ENCODE data around the gene RAB1B. TPM values are rescaled to one million over a fixed set of nuclear protein-coding genes. Genes with fewer than 3 reads are reported as not detected.
A peak's percentile ranks its signal among the peaks of the same experiment; 100 is the strongest.

RAB1B gene
- total RNA-seq, 1 experiment from 2014 or later, result 380 TPM

DNA sequence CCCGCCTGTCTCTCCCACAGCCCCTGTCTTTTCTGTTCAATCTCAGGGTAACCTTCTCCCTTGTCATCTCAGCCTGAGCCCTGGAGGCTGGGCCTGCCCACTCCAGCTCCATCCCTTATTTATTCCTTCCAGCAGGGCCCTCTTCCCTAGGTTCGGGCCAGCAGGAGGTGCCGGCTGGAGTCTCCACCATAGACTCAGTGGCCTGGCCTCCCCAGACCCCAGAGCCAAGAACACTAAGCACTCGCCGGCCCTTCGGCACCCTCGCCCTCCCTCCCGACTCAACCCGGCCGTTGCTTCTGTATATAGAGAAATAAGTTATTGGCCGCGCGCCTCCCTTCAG lies 1.4 kb upstream of the RAB1B start:
- H3K9ac ChIP-seq (ENCODE audit: low read length), result no peak overlapping the region
- peak overlapping the region; percentile 87 for H3K4me2 ChIP-seq (ENCODE audit: low read length)
- H3K4me3 ChIP-seq (ENCODE audit: low read length), result peak overlapping the region; percentile 90; the same call in 1 of the 2 replicates
- peaks cover 24% of the 10 kb centered on the region for H3K79me2 ChIP-seq (ENCODE audit: low read length)
- POLR2A ChIA-PET (ENCODE audit: unreplicated experiment), result no interaction called here
- H4K20me1 ChIP-seq (ENCODE audit: low read length), result 0 out of 2 replicates have a peak, but pooled peaks cover 9% of the 10 kb centered on the region
- H3K36me3 ChIP-seq (ENCODE audit: low read depth, low read length), result peaks cover 20% of the 10 kb centered on the region
- ATAC-seq, result peak; percentile 9
- no peaks in the 10 kb centered on the region for H3F3A ChIP-seq (ENCODE audit: low read length, unreplicated experiment)
- intact Hi-C loops (cut with micrococcal nuclease), result no loop called here
- H3K27ac ChIP-seq (ENCODE audit: low read length), result no peak overlapping the region
- no peak for DNase-seq
- CTCF ChIA-PET, result interaction anchor here (0.7 kb wide), 1 partner anchor 222 kb away, joined by 7 read pairs; no protein-coding TSS in a partner anchor
- H2AFZ ChIP-seq (ENCODE audit: low read length), result peak overlapping the region; percentile 57
- H3K27me3 ChIP-seq (ENCODE audit: low read length), result no peaks in the 10 kb centered on the region
- peaks cover 10% of the 10 kb centered on the region for H3K4me1 ChIP-seq (ENCODE audit: insufficient read depth, low read length)
- H3K9me3 ChIP-seq (ENCODE audit: low read length), result no peaks in the 10 kb centered on the region
- BruUV-seq (replicated peaks), result no TSS peak
- no peaks in the 10 kb centered on the region for H3K9me2 ChIP-seq (replicated peaks; ENCODE audit: low read length)
- TF ChIP-seq, protein P1, sequence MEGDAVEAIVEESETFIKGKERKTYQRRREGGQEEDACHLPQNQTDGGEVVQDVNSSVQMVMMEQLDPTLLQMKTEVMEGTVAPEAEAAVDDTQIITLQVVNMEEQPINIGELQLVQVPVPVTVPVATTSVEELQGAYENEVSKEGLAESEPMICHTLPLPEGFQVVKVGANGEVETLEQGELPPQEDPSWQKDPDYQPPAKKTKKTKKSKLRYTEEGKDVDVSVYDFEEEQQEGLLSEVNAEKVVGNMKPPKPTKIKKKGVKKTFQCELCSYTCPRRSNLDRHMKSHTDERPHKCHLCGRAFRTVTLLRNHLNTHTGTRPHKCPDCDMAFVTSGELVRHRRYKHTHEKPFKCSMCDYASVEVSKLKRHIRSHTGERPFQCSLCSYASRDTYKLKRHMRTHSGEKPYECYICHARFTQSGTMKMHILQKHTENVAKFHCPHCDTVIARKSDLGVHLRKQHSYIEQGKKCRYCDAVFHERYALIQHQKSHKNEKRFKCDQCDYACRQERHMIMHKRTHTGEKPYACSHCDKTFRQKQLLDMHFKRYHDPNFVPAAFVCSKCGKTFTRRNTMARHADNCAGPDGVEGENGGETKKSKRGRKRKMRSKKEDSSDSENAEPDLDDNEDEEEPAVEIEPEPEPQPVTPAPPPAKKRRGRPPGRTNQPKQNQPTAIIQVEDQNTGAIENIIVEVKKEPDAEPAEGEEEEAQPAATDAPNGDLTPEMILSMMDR (conservative IDR thresholded peaks at IDR 0.05; ENCODE audit: low read depth, low read length), result no peak; the same call in 1 of the 2 replicates
- TF ChIP-seq EZH2phosphoT487 (IDR thresholded peaks at IDR 0.05; ENCODE audit: borderline replicate concordance, low read length) (no peak), EZH2 (IDR thresholded peaks at IDR 0.05; ENCODE audit: low read length, unreplicated experiment) (no peak)

DNA sequence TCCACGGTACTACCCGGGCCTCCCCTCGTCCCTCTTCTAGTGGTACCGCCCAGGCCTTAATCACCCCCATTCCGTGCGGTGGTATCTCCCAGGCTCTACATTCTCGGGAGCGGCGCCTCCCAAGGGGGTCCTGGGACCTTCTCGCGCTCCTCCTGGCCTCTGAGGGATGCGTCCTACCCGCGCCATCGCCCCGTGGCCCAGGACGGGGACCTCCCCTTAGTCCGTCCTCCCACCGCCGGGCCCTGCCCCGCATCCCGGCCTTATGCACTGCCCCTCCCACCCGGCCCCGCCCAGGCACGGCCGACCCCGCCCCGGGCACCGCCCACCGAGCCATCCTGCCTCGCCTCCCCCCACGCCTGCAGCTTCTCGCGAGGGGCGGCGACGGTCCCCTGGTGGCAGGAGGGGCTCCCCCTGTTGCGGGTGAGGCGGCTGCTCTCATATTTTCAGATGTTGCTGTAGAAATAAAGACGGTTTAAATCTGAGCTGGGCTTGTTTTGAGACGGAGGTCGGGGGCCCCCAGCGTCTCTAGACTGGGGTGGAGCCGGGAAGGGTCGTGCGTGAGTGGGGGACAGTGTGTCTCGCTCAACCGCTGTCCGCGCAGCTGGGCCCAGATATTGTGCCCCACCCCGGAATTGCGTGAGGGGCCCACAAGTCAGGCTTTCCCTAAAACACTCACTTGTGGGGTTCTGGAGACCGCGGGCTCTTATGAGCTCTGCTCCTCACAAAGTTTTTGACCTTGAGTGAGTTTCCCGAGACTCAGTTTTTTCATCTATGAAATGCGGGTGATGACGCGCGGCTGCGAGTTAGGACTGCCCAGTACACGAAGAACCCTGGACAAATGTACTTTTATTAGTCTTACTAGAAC lies 828 bp upstream of the RAB1B start:
- peak overlapping the region; percentile 90 for H3K4me3 ChIP-seq (ENCODE audit: low read length)
- H3K27ac ChIP-seq (ENCODE audit: low read length), result peak overlapping the region; percentile 55
- intact Hi-C loops (cut with micrococcal nuclease), result no loop called here
- H4K20me1 ChIP-seq (ENCODE audit: low read length), result 0 out of 2 replicates have a peak, but pooled peaks cover 13% of the 10 kb centered on the region
- H2AFZ ChIP-seq (ENCODE audit: low read length), result peak overlapping the region; percentile 81
- no peaks in the 10 kb centered on the region for H3F3A ChIP-seq (ENCODE audit: low read length, unreplicated experiment)
- H3K27me3 ChIP-seq (ENCODE audit: low read length), result no peaks in the 10 kb centered on the region
- H3K9ac ChIP-seq (ENCODE audit: low read length), result peak overlapping the region; percentile 87
- no peak for TF ChIP-seq EZH2phosphoT487 (IDR thresholded peaks at IDR 0.05; ENCODE audit: borderline replicate concordance, low read length)
- no peak for TF ChIP-seq EZH2 (IDR thresholded peaks at IDR 0.05; ENCODE audit: low read length, unreplicated experiment)
- TF ChIP-seq, protein P1 (conservative IDR thresholded peaks at IDR 0.05; ENCODE audit: low read depth, low read length), result no peak; the same call in 1 of the 2 replicates
- peak overlapping the region; percentile 87 for H3K4me2 ChIP-seq (ENCODE audit: low read length)
- ATAC-seq (peak; percentile 71), DNase-seq (peak; percentile 81)
- CTCF ChIA-PET, result interaction anchor here (0.7 to 0.9 kb wide), 2 partner anchors 45 to 223 kb away, joined by 5 to 7 read pairs; no protein-coding TSS in a partner anchor
- POLR2A ChIA-PET (ENCODE audit: unreplicated experiment), result interaction anchor here (1.0 kb wide), 1 partner anchor 21 kb away, joined by 3 read pairs; the partner anchor contains the start of gene YIF1A
- peaks cover 24% of the 10 kb centered on the region for H3K79me2 ChIP-seq (ENCODE audit: low read length)
- no peaks in the 10 kb centered on the region for H3K9me3 ChIP-seq (ENCODE audit: low read length)
- peaks cover 10% of the 10 kb centered on the region for H3K4me1 ChIP-seq (ENCODE audit: insufficient read depth, low read length)
- BruUV-seq (replicated peaks), result TSS peak; percentile 93
- H3K36me3 ChIP-seq (ENCODE audit: low read depth, low read length), result peaks cover 21% of the 10 kb centered on the region; the same call in 1 of the 2 replicates
- H3K9me2 ChIP-seq (replicated peaks; ENCODE audit: low read length), result no peaks in the 10 kb centered on the region

Measured in PC-3 (cell line).